K562 (cell line): ENCODE results near the gene EPHA10. TPM values are rescaled to one million over a fixed set of nuclear protein-coding genes. Genes with fewer than 3 reads are reported as not detected.
A peak's percentile ranks its signal among the peaks of the same experiment; 100 is the strongest.

Source experiments
- CCNT2 ChIP-seq: IDR thresholded peaks from 2 replicates; pipeline ENCODE4 v1.6.1; 2011; ENCODE audit warnings: borderline replicate concordance, low read depth, mild to moderate bottlenecking, moderate library complexity, mixed read lengths, low read length; ENCODE audit not compliant: insufficient read length; ENCODE audit errors: extremely low read depth
- EHMT2 ChIP-seq: fragments of 450-650 bp; IDR thresholded peaks from 2 replicates; pipeline ENCODE4 v1.6.1; 2018; ENCODE audit warnings: antibody characterized with exemption
- FOS ChIP-seq: IDR thresholded peaks from 3 replicates; pipeline ENCODE4 v1.6.1; 2011; ENCODE audit not compliant: insufficient read length; ENCODE audit errors: extremely low read depth
- FOXA3 ChIP-seq, 2 experiments: fragments of 450-650 bp in 1 of 2; sonication (generic) in 1 of 2; formaldehyde crosslinking; IDR thresholded peaks in 1 of 2; conservative IDR thresholded peaks in 1 of 2; 2 replicates each; pipeline versions ENCODE4 v1.4.0 to v1.8.0; 2020 to 2022; ENCODE audit warnings: mild to moderate bottlenecking in 2 of 2, missing genetic modification reagents in 1 of 2
- GTF2A2 ChIP-seq: IDR thresholded peaks from 2 replicates; pipeline ENCODE4 v1.6.1; 2016; ENCODE audit warnings: mild to moderate bottlenecking, missing genetic modification characterization, missing compliant biosample characterization
- MCM7 ChIP-seq, 2 experiments: fragments of 450-650 bp; IDR thresholded peaks; 2 replicates each; pipeline ENCODE4 v1.6.1; 2016 to 2018
- MED1 ChIP-seq: sonication (generic); formaldehyde crosslinking; IDR thresholded peaks from 2 replicates; pipeline ENCODE4 v1.8.1; 2023; ENCODE audit warnings: missing genetic modification reagents, borderline replicate concordance
- MTA1 ChIP-seq: fragments of 450-650 bp; IDR thresholded peaks from 2 replicates; pipeline ENCODE4 v1.6.1; 2017; ENCODE audit warnings: borderline replicate concordance
- MXI1 ChIP-seq: IDR thresholded peaks from 2 replicates; pipeline ENCODE4 v1.6.1; 2011; ENCODE audit warnings: low read depth, mild to moderate bottlenecking, improper control_type of control experiment, low read length
- MYBL2 ChIP-seq, 2 experiments: fragments of 450-650 bp in 1 of 2; sonication (generic) in 1 of 2; formaldehyde crosslinking in 1 of 2; IDR thresholded peaks; 2 replicates each; pipeline versions ENCODE4 v1.6.1 to v1.8.1; 2017 to 2022; ENCODE audit warnings: borderline replicate concordance in 1 of 2, inconsistent platforms in 1 of 2, low read depth in 1 of 2, mild to moderate bottlenecking in 1 of 2, missing genetic modification reagents in 1 of 2, moderate library complexity in 1 of 2
- MYNN ChIP-seq, 2 experiments: sonication (generic); formaldehyde crosslinking in 1 of 2; IDR thresholded peaks; 2 replicates each; pipeline versions ENCODE4 v1.5.0 to v1.6.1; 2016 to 2020; ENCODE audit warnings: antibody characterized with exemption in 1 of 2, missing genetic modification reagents in 1 of 2
- NUFIP1 ChIP-seq: fragments of 450-650 bp; IDR thresholded peaks from 2 replicates; pipeline ENCODE4 v1.6.1; 2018; ENCODE audit not compliant: partially characterized antibody
- PML ChIP-seq: IDR thresholded peaks from 2 replicates; pipeline ENCODE4 v1.6.1; 2012; ENCODE audit warnings: low read length, inconsistent platforms
- RAD21 ChIP-seq, 2 experiments: fragments of 250-450 bp in 1 of 2; fragments of 450-650 bp in 1 of 2; sonication (Bioruptor Pico) in 1 of 2; formaldehyde crosslinking in 1 of 2; IDR thresholded peaks in 1 of 2; conservative IDR thresholded peaks in 1 of 2; 2 replicates each; pipeline versions ENCODE4 v1.4.0 to v1.8.0; 2020 to 2022; ENCODE audit warnings: mild to moderate bottlenecking in 2 of 2, moderate library complexity in 1 of 2
- SAP30 ChIP-seq: fragments of 200-600 bp; sonication (generic); IDR thresholded peaks from 2 replicates; pipeline ENCODE4 v1.6.1; 2012; ENCODE audit warnings: borderline replicate concordance, low read depth, mild to moderate bottlenecking, moderate library complexity, low read length, control low read depth, inconsistent platforms; ENCODE audit not compliant: insufficient read depth, poor library complexity, severe bottlenecking
- SMAD4 ChIP-seq: fragments of 250-450 bp; sonication (Bioruptor Pico); conservative IDR thresholded peaks from 2 replicates; pipeline ENCODE4 v1.8.0; 2021; ENCODE audit warnings: inconsistent platforms, mild to moderate bottlenecking, moderate library complexity
- SOX6 ChIP-seq: fragments of 450-650 bp; IDR thresholded peaks from 2 replicates; pipeline ENCODE4 v1.6.1; 2014; ENCODE audit warnings: mild to moderate bottlenecking
- TCFL5 ChIP-seq: fragments of 250-450 bp; sonication (Bioruptor Pico); conservative IDR thresholded peaks from 2 replicates; pipeline ENCODE4 v1.6.1; 2021; ENCODE audit warnings: mild to moderate bottlenecking, moderate library complexity, matching md5 sums
- TEAD2 ChIP-seq: fragments of 450-650 bp; IDR thresholded peaks from 2 replicates; pipeline ENCODE4 v1.6.1; 2016; ENCODE audit warnings: missing genetic modification characterization, control low read depth, missing compliant biosample characterization
- ZBTB7A ChIP-seq: IDR thresholded peaks from 2 replicates; pipeline ENCODE4 v1.6.1; 2011; ENCODE audit warnings: low read depth, mild to moderate bottlenecking, low read length, moderate library complexity, borderline replicate concordance; ENCODE audit not compliant: control insufficient read depth
- ZEB2 ChIP-seq: fragments of 450-650 bp; IDR thresholded peaks from 2 replicates; pipeline ENCODE4 v1.6.1; 2016
- ZNF384 ChIP-seq: IDR thresholded peaks from 2 replicates; pipeline ENCODE4 v1.6.1; 2012; ENCODE audit warnings: low read depth, low read length, improper control_type of control experiment
- ZNF431 ChIP-seq: sonication (generic); formaldehyde crosslinking; IDR thresholded peaks from 2 replicates; pipeline ENCODE4 v1.8.0; 2022; ENCODE audit warnings: mild to moderate bottlenecking, missing genetic modification reagents
- ZNF57 ChIP-seq: fragments of 450-650 bp; formaldehyde crosslinking; IDR thresholded peaks from 2 replicates; pipeline ENCODE4 v1.4.0; 2020; ENCODE audit warnings: mild to moderate bottlenecking, moderate library complexity
- polyA plus RNA-seq, 8 experiments: library from polyadenylated mRNA; depleted of rRNA in 4 of 8; stranded (reverse) in 5 of 8; unstranded in 3 of 8; fragments of >200 nt; fragmentation: Nextera tagmentation in 2 of 8; fragmentation: Illumina TruSeq in 1 of 8; extraction: Ambion mirVana in 2 of 8; extraction: Trizol in 1 of 8; gene quantifications; 2 replicates each; pipeline versions ENCODE4 v1.2.1 to v1.2.3, GENCODE V29; 2011 to 2014; ENCODE audit warnings: inconsistent platforms in 1 of 8, missing spikeins in 1 of 8
- total RNA-seq, 7 experiments: library from RNA; depleted of rRNA in 6 of 7; stranded (reverse); fragments of >200 nt in 6 of 7; fragmentation: Illumina TruSeq in 2 of 7; extraction: Trizol in 2 of 7; gene quantifications; 2 replicates each; pipeline versions ENCODE4 v1.2.1 to v1.2.3, GENCODE V29; 2011 to 2021; ENCODE audit warnings: low replicate concordance in 1 of 7
- TF ChIP-seq, protein P1 (sequence below): sonication (generic); formaldehyde crosslinking; IDR thresholded peaks from 2 replicates; pipeline ENCODE4 v1.8.0; 2022; ENCODE audit warnings: mild to moderate bottlenecking, missing genetic modification reagents, borderline replicate concordance
- TF ChIP-seq, protein P2 (sequence below): fragments of 250-450 bp; sonication (Bioruptor Pico); IDR thresholded peaks from 2 replicates; pipeline ENCODE4 v1.4.0; 2020; ENCODE audit warnings: borderline replicate concordance

EPHA10 gene
- total and polyA plus RNA-seq, 9 of the 15 experiments (the other 6 are each of a cell fraction or from before 2014, with no cell fraction given), result 0.03 TPM; not detected in 8

DNA sequence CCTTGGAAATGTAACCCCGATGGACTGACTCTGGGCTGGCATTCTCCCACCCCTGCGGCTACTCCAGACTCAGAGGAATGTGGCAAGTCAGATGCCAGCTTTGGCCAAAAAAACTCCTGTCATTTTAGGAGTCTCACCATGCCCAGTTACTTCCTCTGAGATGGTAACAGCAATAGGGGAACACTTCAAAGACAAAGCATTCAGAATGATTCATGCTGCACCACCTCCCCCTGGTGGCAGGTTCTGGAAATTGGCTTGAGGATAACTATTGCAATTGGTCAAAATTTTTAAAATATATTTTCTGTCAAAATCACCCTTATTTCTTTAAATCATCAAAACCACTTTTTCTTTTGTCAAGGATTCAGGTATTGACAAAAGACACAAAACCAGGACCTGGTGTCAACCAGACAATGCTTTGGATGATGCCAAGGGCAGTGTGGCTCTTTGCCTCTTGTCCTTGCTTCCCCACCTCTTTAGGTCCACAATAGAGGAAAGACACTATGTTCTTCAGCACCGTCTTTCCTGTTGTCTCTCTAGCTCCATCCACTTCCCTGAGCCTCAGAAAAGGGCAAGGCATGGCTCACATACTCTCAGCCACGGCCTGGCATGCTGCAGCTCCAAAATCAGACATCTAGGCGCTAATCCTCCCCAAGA, 82.5 kb downstream of the EPHA10 start (continued):
- TF ChIP-seq ZNF57 (CRISPR knock-in tag) (no peak), RAD21 (CRISPR knock-in tag; conservative IDR thresholded peaks at IDR 0.05 in 1 of 2, IDR thresholded peaks at IDR 0.05 in 1 of 2) (peak; percentile 85 to 91), MTA1 (no peak), MYBL2 (IDR thresholded peaks at IDR 0.05; ENCODE audit: low read depth) (no peak), MYBL2 (CRISPR knock-in tag; IDR thresholded peaks at IDR 0.05; ENCODE audit: borderline replicate concordance) (no peak), NUFIP1 (no peak), GTF2A2 (tag) (no peak), CCNT2 (no peak), SAP30 (no peak), ZNF384 (no peak), EHMT2 (no peak), PML (no peak), MXI1 (no peak), ZNF431 (no peak), ZEB2 (no peak), TCFL5 (CRISPR knock-in tag) (no peak), MED1 (no peak), FOS (no peak), SOX6 (0 out of 2 replicates have a peak, but pooled peaks have one; percentile 15), MCM7 (IDR thresholded peaks at IDR 0.05) (no peak), ZBTB7A (no peak), TEAD2 (tag) (no peak), MYNN (IDR thresholded peaks at IDR 0.05) (no peak), MYNN (CRISPR knock-in tag; IDR thresholded peaks at IDR 0.05) (no peak), SMAD4 (CRISPR knock-in tag) (no peak), FOXA3 (CRISPR knock-in tag; conservative IDR thresholded peaks at IDR 0.05 in 1 of 2, IDR thresholded peaks at IDR 0.05 in 1 of 2) (no peak)
- TF ChIP-seq, protein P1, sequence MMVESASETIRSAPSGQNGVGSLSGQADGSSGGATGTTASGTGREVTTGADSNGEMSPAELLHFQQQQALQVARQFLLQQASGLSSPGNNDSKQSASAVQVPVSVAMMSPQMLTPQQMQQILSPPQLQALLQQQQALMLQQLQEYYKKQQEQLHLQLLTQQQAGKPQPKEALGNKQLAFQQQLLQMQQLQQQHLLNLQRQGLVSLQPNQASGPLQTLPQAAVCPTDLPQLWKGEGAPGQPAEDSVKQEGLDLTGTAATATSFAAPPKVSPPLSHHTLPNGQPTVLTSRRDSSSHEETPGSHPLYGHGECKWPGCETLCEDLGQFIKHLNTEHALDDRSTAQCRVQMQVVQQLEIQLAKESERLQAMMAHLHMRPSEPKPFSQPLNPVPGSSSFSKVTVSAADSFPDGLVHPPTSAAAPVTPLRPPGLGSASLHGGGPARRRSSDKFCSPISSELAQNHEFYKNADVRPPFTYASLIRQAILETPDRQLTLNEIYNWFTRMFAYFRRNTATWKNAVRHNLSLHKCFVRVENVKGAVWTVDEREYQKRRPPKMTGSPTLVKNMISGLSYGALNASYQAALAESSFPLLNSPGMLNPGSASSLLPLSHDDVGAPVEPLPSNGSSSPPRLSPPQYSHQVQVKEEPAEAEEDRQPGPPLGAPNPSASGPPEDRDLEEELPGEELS (CRISPR knock-in tag), result no peak
- TF ChIP-seq, protein P2, sequence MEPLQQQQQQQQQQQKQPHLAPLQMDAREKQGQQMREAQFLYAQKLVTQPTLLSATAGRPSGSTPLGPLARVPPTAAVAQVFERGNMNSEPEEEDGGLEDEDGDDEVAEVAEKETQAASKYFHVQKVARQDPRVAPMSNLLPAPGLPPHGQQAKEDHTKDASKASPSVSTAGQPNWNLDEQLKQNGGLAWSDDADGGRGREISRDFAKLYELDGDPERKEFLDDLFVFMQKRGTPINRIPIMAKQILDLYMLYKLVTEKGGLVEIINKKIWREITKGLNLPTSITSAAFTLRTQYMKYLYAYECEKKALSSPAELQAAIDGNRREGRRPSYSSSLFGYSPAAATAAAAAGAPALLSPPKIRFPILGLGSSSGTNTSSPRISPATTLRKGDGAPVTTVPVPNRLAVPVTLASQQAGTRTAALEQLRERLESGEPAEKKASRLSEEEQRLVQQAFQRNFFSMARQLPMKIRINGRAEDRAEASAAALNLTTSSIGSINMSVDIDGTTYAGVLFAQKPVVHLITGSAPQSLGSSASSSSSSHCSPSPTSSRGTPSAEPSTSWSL, result no peak
